Upper lobe of left lung (tissue), 6 donors: ENCODE data around the gene SPACA7. TPM values are rescaled to one million over a fixed set of nuclear protein-coding genes. Genes with fewer than 3 reads are reported as not detected.
"Not testable (repeated sequence)": the region's sequence is repeated elsewhere in the genome, so short reads cannot be mapped to it uniquely, and the experiment has no call there.

Experiments
- ATAC-seq, 2 donors: fragments of 200-7000 bp; cut with Tn5 transposase; one replicate each; pipeline ENCODE4 v1.9.1; 2022; ENCODE audit warnings: mild to moderate bottlenecking in 2 of 2, moderate library complexity in 2 of 2; ENCODE audit not compliant: low FRiP score in 2 of 2
- DNase-seq, 2 donors: peaks; one replicate each; pipeline ENCODE4 v3.0.0-alpha.2; 2019 to 2020
- H3K27ac ChIP-seq, 4 donors: fragments of 200-600 bp; sonication (generic); one replicate each; pipeline ENCODE4 v1.5.1; 2016 to 2019
- H3K27me3 ChIP-seq, 4 donors: fragments of 200-600 bp; sonication (generic); one replicate each; pipeline ENCODE4 v1.5.1; 2017 to 2019
- H3K36me3 ChIP-seq, 4 donors: fragments of 200-600 bp; sonication (generic); one replicate each; pipeline ENCODE4 v1.5.1; 2016 to 2019
- H3K4me1 ChIP-seq, 4 donors: fragments of 200-600 bp; sonication (generic); one replicate each; pipeline ENCODE4 v1.5.1; 2018 to 2019
- H3K4me3 ChIP-seq, 4 donors: fragments of 200-600 bp; sonication (generic); one replicate each; pipeline ENCODE4 v1.5.1; 2017 to 2019; ENCODE audit warnings: mild to moderate bottlenecking in 2 of 4, moderate library complexity in 1 of 4
- H3K9me3 ChIP-seq, 4 donors: fragments of 200-600 bp; sonication (generic); one replicate each; pipeline ENCODE4 v1.5.1; 2018 to 2019
- CTCF ChIP-seq, 6 experiments: fragments of 450-650 bp in 4 of 6; fragments of 200-600 bp in 2 of 6; sonication (generic) in 2 of 6; IDR thresholded peaks; one replicate each; pipeline ENCODE4 v1.5.1; 2016 to 2019; ENCODE audit warnings: antibody characterized with exemption in 6 of 6
- EP300 ChIP-seq, 4 donors: sonication (generic); formaldehyde crosslinking; IDR thresholded peaks; one replicate each; pipeline ENCODE4 v1.5.1; 2017; ENCODE audit warnings: antibody characterized with exemption in 4 of 4, control low read depth in 2 of 4
- POLR2A ChIP-seq, 4 donors: fragments of 450-650 bp; IDR thresholded peaks; one replicate each; pipeline ENCODE4 v1.5.1; 2016 to 2017; ENCODE audit warnings: antibody characterized with exemption in 4 of 4, mild to moderate bottlenecking in 2 of 4
- POLR2AphosphoS5 ChIP-seq, 2 donors: sonication (generic); formaldehyde crosslinking; IDR thresholded peaks; one replicate each; pipeline ENCODE4 v1.5.1; 2017; ENCODE audit warnings: antibody characterized with exemption in 2 of 2
- WGBS, 2 donors: methylation state at CpG; one replicate each; pipeline ENCODE4 v1.1.5; 2017 to 2018; 5-methylcytosine and 5-hydroxymethylcytosine counted together
- total RNA-seq, 6 donors: library from RNA; depleted of rRNA in 4 of 6; stranded (reverse); fragments of >200 nt in 4 of 6; gene quantifications; one replicate each; pipeline versions ENCODE4 v1.1.0 to v1.2.1, GENCODE V29; 2016 to 2021
- donor health status: DM: no; HTN: no; CAD: no; lungs with moderate emphysema.
- donor health status: DM: no; HTN: yes; CAD: no; lungs with severe emphysema.

The SPACA7 gene
- total RNA-seq, 6 donors from 2014 or later, result not detected

GRCh38 chr13:112368883-112369282 is 7.3 kb upstream of the SPACA7 start:
- no peaks in the 10 kb centered on the region for H3K4me1 ChIP-seq
- TF ChIP-seq CTCF (IDR thresholded peaks at IDR 0.05) (no peak), POLR2A (IDR thresholded peaks at IDR 0.05) (no peak), EP300 (IDR thresholded peaks at IDR 0.05) (no peak), POLR2AphosphoS5 (IDR thresholded peaks at IDR 0.05) (no peak)
- no peaks in the 10 kb centered on the region for H3K27me3 ChIP-seq
- no peak overlapping the region for H3K4me3 ChIP-seq
- 88 to 93% methylated on average over 8 of the region's 8 CpGs for WGBS, 2 donors
- no peak for DNase-seq
- H3K27ac ChIP-seq, result no peak overlapping the region
- no peak for ATAC-seq
- peaks cover 0 to 10% (median 2%) of the 10 kb centered on the region in 4 donors for H3K9me3 ChIP-seq
- no peaks in the 10 kb centered on the region for H3K36me3 ChIP-seq

DNA sequence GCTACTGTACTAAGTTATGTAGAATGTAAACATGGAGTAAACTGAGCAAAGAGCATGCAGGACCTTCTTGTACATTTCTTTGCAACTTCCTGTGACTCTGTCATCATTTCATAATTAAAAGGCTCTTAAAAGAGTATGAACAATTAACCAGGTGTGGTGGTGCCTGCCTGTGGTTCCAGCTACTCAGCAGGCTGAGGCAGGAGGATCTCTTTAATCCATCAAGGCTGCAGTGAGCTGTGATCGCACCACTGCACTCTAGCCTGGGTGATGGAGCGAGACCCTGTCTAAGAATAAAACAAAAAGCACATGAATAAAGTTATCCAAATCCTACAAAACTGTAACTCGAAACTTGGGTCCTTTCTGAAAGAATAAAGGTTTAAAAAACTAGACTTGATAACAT is 5.8 kb upstream of the SPACA7 start:
- Histone ChIP-seq H3K4me3 (no peak overlapping the region), H3K9me3 (peaks cover 0 to 10% (median 2%) of the 10 kb centered on the region in 4 donors), H3K4me1 (no peaks in the 10 kb centered on the region), H3K27ac (no peak overlapping the region), H3K36me3 (no peaks in the 10 kb centered on the region), H3K27me3 (no peaks in the 10 kb centered on the region)
- 80 to 82% methylated on average over 3 of the region's 3 CpGs for WGBS, 2 donors
- TF ChIP-seq POLR2A (IDR thresholded peaks at IDR 0.05), result no peak
- DNase-seq (no peak), ATAC-seq (no peak)

DNA sequence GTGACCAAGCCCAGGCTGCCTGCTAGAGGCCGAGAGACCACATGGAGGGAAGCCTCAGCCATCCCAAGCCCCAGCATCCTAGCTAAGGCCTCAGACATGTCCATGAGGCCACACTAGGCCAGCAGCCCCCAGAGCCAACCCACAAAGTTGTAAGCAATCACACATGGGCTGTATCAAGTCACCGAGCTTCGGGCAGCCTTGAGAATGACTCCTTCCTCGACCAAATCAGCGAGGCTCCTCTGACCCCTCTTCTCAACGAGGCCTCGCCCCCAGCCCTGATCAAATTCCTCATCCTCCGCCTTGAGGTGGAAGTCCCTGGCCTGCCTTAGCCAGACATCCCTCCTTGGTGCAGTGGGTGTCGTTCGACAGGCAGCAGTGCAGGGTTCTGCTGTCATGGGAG is 1.9 kb upstream of the SPACA7 start:
- ATAC-seq, result no peak
- 88 to 90% methylated on average over 2 to 10 of the region's 10 CpGs for WGBS, 2 donors
- no peak for DNase-seq
- TF ChIP-seq POLR2A (IDR thresholded peaks at IDR 0.05) (no peak), POLR2AphosphoS5 (IDR thresholded peaks at IDR 0.05) (no peak), EP300 (IDR thresholded peaks at IDR 0.05) (no peak)
- H3K4me1 ChIP-seq, result no peaks in the 10 kb centered on the region
- no peak overlapping the region for H3K27ac ChIP-seq
- H3K9me3 ChIP-seq, result no peaks in the 10 kb centered on the region
- no peaks in the 10 kb centered on the region for H3K36me3 ChIP-seq
- no peaks in the 10 kb centered on the region for H3K27me3 ChIP-seq
- H3K4me3 ChIP-seq, result no peak overlapping the region

- H3K9me3 ChIP-seq, result no peaks in the 10 kb centered on the region
- 78% methylated on average over 8 of the region's 8 CpGs for WGBS, 2 donors
- no peak for ATAC-seq
- H3K4me3 ChIP-seq, result no peak overlapping the region
- H3K36me3 ChIP-seq, result no peaks in the 10 kb centered on the region
- no peak for DNase-seq
- H3K27ac ChIP-seq, result no peak overlapping the region
- no peaks in the 10 kb centered on the region for H3K4me1 ChIP-seq
- no peaks in the 10 kb centered on the region for H3K27me3 ChIP-seq
- TF ChIP-seq POLR2A (IDR thresholded peaks at IDR 0.05) (no peak), EP300 (IDR thresholded peaks at IDR 0.05) (no peak), CTCF (IDR thresholded peaks at IDR 0.05) (no peak), POLR2AphosphoS5 (IDR thresholded peaks at IDR 0.05) (no peak)
Measured at GRCh38 chr13:112391746-112392145, 15.6 kb downstream of the SPACA7 start.

- Histone ChIP-seq H3K4me3 (no peak overlapping the region), H3K4me1 (no peaks in the 10 kb centered on the region), H3K36me3 (no peaks in the 10 kb centered on the region), H3K27ac (no peak overlapping the region), H3K27me3 (no peaks in the 10 kb centered on the region), H3K9me3 (no peaks in the 10 kb centered on the region)
- DNase-seq (no peak), ATAC-seq (no peak)
- TF ChIP-seq EP300 (IDR thresholded peaks at IDR 0.05) (no peak), POLR2AphosphoS5 (IDR thresholded peaks at IDR 0.05) (no peak), POLR2A (IDR thresholded peaks at IDR 0.05) (no peak), CTCF (IDR thresholded peaks at IDR 0.05) (no peak)
- WGBS, 2 donors, result 46 to 79% methylated on average over 4 of the region's 4 CpGs
Measured at GRCh38 chr13:112392719-112393118, 16.6 kb downstream of the SPACA7 start.

GRCh38 chr13:112395022-112395421 is 18.9 kb downstream of the SPACA7 start:
- H3K4me3 ChIP-seq, H3K4me1 ChIP-seq, H3K36me3 ChIP-seq, H3K27me3 ChIP-seq, H3K27ac ChIP-seq, H3K9me3 ChIP-seq: not testable (repeated sequence)
- 52 to 61% methylated on average over 12 to 16 of the region's 16 CpGs for WGBS, 2 donors
- DNase-seq, result peak in 1 of 2 donors; percentile 44
- ATAC-seq, result peak in 1 of 2 donors; percentile 28

DNA sequence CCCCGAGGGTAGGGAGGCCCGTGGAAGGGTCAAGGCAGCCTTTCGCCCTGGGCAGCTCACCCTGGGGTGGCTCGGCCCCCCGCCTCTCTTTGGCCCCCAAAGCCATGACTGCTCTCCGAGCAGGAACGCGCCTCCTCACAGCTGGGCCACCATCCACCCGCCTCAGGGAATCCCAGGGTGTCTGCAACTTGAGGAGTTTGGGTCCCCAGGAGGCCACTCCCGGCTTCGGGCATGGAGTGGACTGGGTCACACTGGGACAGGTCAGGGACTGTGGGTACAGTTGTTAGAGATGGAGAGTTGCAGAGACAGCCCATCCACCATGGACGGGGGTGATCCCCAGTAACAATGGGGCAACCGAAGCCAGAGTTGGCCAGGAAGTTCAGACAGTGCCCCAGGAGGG is 19.8 kb downstream of the SPACA7 start:
- not testable (repeated sequence) for H3K4me1 ChIP-seq, H3K4me3 ChIP-seq, H3K27ac ChIP-seq, H3K9me3 ChIP-seq, ATAC-seq, H3K27me3 ChIP-seq, H3K36me3 ChIP-seq
- DNase-seq, result peak in 1 of 2 donors; percentile 33
- WGBS, 2 donors, result 55 to 77% methylated on average over 2 to 13 of the region's 13 CpGs
